ENCODE data around the gene AKR7A2.

DNA sequence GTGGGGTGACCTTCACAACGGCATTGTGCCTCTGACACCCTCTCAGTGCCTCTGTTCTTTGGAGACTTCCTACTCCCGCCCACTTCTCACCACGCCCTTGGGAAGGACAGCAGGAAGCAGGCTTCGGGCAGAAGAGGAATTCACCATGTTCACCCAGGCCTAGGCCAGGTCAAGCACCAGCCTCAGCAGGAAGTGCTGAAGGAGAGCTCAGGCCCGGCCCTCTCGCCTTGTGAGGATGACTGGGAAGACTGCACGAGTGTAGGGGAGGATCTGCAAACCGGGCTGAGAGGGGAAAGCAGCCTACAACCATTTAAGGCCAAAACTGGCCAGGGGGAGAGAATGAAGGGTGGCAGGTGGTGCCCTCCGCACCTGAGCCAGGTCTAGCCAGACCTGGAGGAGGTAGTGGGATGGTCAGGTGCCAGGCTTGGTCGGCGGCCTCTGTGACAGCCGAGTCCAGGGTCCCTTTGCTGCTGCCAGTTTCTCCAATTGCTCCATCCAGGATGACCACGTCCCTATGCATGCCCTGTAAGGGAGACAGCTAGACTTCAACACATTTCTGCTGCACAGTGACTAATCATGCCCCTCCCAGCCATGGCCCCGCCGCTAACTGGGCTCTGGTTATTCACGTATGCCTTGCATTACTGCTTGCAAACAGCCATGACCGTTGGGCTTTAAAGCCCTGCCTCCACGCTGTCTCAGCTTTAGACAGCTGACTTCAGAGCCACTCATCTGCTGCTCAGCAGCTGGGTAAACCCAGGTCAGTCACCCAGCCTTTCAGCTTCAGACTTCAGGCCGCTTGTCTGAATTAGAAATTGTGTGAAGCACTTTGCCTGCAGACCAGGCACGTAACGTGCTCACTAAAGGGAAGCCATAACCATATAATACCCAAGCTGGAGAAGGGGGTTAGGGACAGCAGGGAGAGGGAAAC is 51.5 kb downstream of the AKR7A2 start:
- TF ChIP-seq, protein P1, sequence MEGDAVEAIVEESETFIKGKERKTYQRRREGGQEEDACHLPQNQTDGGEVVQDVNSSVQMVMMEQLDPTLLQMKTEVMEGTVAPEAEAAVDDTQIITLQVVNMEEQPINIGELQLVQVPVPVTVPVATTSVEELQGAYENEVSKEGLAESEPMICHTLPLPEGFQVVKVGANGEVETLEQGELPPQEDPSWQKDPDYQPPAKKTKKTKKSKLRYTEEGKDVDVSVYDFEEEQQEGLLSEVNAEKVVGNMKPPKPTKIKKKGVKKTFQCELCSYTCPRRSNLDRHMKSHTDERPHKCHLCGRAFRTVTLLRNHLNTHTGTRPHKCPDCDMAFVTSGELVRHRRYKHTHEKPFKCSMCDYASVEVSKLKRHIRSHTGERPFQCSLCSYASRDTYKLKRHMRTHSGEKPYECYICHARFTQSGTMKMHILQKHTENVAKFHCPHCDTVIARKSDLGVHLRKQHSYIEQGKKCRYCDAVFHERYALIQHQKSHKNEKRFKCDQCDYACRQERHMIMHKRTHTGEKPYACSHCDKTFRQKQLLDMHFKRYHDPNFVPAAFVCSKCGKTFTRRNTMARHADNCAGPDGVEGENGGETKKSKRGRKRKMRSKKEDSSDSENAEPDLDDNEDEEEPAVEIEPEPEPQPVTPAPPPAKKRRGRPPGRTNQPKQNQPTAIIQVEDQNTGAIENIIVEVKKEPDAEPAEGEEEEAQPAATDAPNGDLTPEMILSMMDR (IDR thresholded peaks at IDR 0.05; ENCODE audit: insufficient read depth, low read depth, low read length), result no peak
- TF ChIP-seq EZH2 (IDR thresholded peaks at IDR 0.05; ENCODE audit: insufficient read depth, low read length), result no peak
